H7 (cell line): ENCODE data around the gene RAMP1. TPM values are rescaled to one million over a fixed set of nuclear protein-coding genes. Genes with fewer than 3 reads are reported as not detected.

Experiments
- DNase-seq: peaks from one replicate; pipeline ENCODE4 v3.0.0; 2012
- H3K27me3 ChIP-seq: 2 replicates; pipeline ENCODE4 v1.6.0; 2011; ENCODE audit warnings: mild to moderate bottlenecking, low read length; ENCODE audit not compliant: control insufficient read depth, insufficient read depth
- H3K36me3 ChIP-seq: replicated peaks from 2 replicates; pipeline ENCODE4 v1.5.1; 2011; ENCODE audit warnings: low read length; ENCODE audit not compliant: control insufficient read depth, insufficient read depth
- H3K4me3 ChIP-seq: 2 replicates; pipeline ENCODE4 v1.5.1; 2011; ENCODE audit warnings: low read depth, mild to moderate bottlenecking, control low read depth, low read length, moderate library complexity; ENCODE audit not compliant: insufficient read depth
- total RNA-seq: library from RNA; depleted of rRNA; stranded (reverse); fragments of >200 nt; shearing (Covaris generic); gene quantifications from 2 replicates; pipeline ENCODE4 v1.2.3, GENCODE V29; 2014

The RAMP1 gene
- total RNA-seq, 1 experiment from 2014 or later: 0.17 TPM

DNA sequence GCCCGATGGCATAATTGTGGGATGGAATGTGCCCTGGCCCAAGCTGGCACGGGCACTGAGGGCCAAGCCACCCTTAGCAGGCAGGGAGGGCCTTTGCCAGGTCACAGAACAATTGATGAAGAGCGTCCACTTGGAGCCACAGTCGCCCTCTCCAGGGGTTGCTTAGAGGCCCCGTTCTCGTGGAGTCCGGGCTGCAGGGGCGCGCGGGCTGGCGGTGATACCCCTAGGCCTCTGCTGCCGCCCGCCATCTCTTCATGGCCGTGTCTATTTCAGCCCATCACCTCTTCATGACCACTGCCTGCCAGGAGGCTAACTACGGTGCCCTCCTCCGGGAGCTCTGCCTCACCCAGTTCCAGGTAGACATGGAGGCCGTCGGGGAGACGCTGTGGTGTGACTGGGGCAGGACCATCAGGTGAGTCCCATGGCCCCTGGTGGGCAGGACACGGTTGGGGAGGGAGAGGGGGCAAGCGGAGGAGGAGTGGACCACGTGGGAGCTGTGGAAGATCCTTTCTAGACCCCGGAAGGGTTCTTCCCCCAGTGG is 17.6 kb downstream of the RAMP1 start:
- H3K27me3 ChIP-seq: no peaks in the 10 kb centered on the region
- H3K4me3 ChIP-seq: no peak overlapping the region
- DNase-seq: peak; percentile 47
- H3K36me3 ChIP-seq: no peaks in the 10 kb centered on the region

DNA sequence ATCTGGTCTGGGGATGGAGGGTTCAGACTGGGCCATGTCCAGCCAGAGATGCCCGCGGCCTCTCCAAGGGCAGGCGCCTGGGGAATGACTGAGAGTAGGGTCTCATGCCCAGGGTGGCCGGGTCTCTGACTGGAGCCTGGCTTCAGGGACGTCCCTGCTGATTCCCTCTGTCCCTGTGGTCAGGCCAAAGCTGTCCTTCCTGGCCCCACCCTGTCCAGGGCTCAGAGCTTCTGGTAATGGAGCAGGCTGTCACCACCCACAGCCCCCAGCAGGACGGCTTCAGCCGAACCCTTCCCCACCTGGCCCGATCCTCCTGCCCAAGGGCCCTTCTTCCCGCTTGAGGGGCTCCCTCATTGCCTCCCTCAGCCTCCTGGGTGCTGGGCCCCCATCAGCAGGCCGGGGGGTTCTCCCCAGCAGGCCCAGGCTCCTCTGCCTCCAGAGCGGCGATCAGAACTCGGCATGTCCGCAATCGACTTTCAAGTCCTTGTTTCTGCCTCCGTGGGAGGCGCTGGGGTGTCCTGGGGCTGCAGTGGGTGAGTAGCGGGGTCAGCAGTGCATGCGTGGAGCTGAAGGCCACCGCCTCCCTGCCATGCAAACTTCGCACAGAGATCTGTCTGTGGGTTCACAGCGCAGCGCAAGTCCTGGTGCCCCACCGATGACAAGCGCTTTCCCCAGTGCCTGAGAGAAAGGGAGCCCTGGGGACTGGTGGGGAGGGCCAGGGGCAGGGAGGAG is 18.3 kb downstream of the RAMP1 start:
- no peak overlapping the region for H3K4me3 ChIP-seq
- peak; percentile 57 for DNase-seq
- H3K27me3 ChIP-seq: no peaks in the 10 kb centered on the region
- no peaks in the 10 kb centered on the region for H3K36me3 ChIP-seq

DNA sequence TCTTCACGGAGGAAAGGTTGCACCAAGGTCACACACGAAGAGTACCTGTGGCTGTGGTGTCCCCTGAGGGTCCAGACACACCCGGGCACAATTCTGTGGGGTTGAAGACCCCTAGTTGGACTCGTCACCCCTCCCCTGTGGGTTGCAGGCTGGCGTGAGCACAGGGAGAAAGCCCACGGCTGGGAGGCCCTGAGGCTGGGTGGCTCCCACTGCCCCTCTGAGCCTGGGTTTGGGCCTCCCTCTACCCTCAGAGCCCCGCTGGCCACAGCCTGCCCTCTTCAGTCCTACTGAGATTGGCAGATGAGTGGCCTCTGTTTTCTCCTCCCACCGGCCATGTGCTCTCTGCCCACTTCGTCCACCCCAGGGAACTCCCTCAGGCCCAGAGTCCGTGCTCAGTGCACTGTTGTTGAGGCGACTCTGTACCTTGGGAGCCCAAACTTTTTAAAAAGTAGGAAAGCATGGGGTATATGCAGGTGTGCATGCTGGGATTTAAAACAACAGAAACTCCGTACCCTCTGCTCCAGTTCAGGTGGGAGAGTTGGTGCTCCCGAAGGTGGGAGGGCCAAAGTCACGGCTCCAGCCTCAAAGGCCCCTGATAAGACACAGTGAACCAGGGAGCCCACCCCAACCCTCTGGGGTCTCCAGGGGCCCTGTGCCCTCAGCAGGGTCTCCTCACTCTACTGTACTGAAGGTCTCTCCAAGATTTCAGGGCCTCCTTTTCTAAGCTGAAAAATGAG is 19.1 kb downstream of the RAMP1 start:
- DNase-seq: peak; percentile 48
- Histone ChIP-seq H3K36me3 (no peaks in the 10 kb centered on the region), H3K27me3 (no peaks in the 10 kb centered on the region), H3K4me3 (no peak overlapping the region)

DNA sequence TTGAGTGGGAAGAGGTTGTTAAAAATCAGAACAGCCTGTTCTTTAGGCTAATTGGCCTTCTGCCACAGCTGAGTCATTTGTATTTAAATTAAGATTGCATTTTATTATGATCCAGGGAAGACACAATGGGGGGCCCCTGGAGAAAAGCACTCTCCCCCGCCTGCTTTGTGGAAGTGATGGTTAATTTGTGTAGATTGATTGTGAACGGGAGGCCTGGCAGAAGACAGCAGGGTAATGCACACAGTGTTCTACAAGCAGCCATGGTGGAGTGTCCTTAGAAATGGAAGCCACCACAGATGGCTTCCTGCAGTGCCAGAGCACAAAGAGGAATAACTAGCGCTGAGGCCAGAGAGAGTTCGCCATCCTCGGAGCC is 19.6 kb downstream of the RAMP1 start:
- no peaks in the 10 kb centered on the region for H3K36me3 ChIP-seq
- H3K4me3 ChIP-seq: no peak overlapping the region
- peak; percentile 47 for DNase-seq
- H3K27me3 ChIP-seq: no peaks in the 10 kb centered on the region

DNA sequence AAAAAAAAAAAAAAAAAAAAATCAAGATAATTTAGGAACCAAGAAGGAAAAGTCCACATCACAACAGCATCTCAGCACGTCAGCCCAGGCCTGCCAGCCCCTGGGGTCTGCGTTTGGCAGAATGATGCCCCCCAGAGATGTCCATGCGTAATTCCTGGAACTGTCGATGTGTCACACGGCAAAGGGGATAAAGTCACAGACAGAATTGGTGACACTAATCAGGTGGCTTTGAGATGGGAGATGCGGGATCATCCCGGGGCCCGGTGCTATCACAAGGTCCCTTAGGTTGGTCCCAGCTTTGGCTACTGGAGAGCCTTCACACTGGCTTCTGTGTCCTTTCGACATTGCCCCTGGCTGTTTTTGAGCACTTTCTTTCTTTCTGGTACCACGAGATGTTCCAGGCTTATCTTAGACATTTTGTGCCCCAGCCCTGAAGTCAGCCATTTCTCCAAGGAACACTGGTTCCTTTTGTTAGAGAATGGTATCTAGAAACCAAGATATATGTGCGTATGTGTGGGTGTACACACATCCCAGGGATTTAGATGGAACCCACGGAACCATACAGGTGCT is 20.7 kb downstream of the RAMP1 start:
- no peak for DNase-seq
- no peak overlapping the region for H3K4me3 ChIP-seq
- H3K27me3 ChIP-seq: no peaks in the 10 kb centered on the region
- H3K36me3 ChIP-seq: no peaks in the 10 kb centered on the region

DNA sequence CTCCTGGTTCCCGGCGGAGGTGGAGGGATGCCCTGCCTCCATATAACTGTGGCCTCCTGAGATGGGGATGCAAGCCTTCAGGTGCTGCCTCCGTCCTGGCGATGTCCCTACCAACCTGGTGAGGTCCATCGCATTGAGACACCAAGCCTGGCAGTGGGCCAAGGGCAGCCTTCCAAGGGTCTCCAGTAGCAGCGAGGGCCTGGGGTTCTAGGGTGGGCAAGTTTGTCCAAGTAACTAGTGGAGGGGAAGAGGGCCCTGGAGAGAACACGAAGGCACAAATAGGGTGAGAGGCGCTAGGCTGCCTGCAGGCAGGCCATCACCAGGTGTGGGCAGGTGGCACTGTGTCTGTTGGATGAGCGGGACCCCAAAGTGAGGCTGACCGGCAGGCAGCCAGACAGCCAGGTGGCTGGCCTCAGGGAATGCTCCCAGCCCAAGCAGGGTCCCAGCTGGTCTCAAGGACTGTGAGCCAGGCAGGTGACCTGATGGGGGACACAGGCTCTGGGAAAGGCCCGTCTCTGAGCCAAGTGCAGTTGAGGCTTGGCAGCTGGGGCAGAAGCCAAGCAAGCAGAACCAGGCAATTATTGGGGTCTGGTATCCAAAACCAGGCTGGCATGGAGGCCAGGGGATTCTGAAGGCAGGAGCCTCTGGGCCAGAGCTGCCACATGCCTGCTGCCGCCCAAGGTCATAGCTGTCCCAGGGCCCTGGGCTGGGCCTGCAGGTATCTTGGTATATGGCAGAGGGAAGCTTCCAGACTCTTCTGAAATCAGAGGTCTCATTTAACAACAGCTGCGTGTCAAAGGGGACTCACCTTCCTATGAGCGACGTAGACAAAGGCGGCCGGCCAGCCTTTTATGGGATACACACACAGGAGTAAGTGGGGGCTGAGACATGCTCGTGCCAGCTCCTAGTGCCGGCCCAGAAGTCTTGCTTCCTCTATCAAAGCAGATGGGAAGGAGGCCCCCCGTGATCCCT is 23.4 kb downstream of the RAMP1 start:
- Histone ChIP-seq H3K36me3 (no peaks in the 10 kb centered on the region), H3K27me3 (no peaks in the 10 kb centered on the region), H3K4me3 (no peak overlapping the region)
- no peak for DNase-seq

DNA sequence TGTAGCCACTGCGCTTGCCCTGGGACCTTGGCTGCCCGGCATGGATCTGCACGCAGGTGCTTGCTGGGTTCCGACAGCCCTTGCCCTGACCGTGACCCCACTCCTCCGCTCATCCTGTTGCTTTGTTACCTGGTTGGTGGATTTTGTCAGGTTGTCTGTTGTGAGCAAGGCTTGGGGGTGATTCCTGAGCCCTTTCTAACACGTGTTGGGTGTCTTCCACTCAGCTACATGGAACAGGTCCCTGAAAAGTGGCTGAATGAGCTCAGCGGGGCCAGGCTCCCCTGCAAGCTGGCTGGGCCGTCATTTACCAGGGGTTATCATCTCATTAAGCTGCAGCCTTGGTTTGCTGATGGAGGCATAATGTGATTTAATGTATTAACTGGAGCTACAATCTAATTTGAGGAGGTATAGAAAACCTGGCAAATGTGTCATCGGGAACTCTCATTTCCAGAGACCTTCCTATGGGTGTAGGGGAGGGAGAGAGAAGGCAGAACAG is 24.6 kb downstream of the RAMP1 start:
- Histone ChIP-seq H3K27me3 (no peaks in the 10 kb centered on the region), H3K4me3 (no peak overlapping the region), H3K36me3 (no peaks in the 10 kb centered on the region)
- DNase-seq: no peak

DNA sequence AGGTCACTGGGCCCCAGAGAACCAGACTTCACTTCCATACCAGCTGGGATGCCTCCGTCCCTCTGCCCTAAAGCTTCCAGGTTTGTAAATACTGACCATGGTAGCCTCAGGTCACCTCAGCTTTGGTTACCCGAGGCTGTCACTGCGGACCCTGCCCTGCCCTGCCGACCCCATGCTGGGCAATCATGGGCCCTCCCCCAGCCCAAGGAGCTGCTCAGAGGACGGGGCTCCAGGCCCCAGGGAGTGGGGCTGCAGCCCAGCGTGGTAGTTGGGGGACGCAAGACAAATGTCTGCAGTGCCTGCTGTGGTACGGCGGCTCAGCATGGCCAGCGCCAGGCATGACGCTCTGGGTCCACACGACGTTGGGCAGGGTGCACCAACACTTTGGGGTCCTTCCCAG is 25.3 kb downstream of the RAMP1 start:
- Histone ChIP-seq H3K27me3 (no peaks in the 10 kb centered on the region), H3K36me3 (no peaks in the 10 kb centered on the region), H3K4me3 (no peak overlapping the region)
- no peak for DNase-seq

DNA sequence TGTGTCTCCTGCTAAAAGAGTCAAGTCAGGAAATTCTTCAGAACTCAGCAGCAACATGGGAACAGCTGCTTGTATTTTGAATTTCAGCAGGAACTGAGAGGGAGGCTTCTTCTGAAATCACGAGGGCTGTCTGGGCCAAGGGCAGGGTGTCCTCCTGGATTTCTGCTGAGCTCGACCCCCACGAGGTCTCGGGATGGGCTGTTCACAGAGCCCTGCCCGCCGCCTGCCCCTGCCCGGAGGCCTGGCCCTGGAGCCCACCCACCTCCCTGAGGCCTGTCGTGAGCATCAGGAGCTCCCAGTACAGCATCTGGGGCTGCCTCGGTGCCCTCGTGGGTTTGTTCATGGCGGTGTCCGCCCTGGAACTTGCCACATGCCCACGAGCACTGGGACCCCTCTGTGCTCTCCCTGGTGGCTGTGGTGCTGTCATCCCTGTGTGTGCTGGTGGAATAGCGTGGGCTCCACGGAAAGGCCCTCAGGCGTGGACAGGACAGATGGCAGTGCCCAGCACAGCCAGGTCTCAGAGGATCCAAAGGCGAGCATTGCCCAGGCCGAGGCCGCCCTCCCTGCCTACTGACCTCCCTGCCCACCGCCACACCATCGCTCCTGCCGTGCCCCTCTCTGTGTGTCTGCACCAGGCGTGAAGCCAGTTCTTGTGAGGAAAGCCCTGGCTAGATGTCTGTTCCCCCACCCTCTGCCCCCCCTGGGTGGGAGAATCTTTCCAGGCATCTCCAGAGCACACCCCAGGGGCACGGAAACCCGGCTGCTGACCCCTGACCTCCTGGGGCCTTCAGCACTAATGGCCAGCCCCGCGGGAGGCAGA is 25.9 kb downstream of the RAMP1 start:
- no peak for DNase-seq
- H3K4me3 ChIP-seq: no peak overlapping the region
- no peaks in the 10 kb centered on the region for H3K27me3 ChIP-seq
- no peaks in the 10 kb centered on the region for H3K36me3 ChIP-seq

DNA sequence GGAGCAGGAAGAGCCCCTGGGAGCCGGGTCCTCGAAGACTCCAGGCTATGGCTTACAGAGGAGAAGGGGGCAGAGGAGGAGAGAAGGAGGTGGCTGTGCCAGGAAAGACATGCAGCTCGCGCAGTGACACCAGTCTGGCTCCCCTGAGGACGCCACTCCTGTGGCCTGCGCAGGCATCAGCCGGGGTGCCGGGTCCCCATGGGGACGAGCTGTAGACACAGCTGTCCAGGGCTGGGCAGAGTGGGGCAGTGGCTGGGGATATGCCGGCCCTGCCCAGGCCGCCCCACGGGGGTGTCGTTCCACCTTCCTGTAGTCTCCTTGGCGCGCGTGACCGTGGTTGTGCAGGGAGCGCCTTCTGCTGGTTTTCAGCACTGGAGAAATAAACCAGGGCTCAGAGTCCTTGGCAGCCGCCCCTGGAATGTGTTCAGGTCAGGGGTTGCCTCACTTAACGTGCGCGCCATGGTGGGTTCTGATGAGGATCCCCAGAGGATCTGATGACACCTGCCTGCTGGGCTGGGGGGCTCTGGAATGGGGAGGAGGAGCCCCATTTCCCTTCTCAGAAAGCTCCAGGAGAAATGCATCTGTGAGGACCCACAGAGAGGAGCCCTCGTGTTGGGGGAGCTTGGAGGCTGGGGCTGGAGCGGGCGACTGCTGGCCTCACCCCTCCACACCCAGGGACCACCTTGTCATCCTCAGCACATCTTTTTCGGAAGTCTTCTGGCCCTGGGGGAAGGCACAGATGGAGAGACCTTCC is 26.7 kb downstream of the RAMP1 start:
- no peaks in the 10 kb centered on the region for H3K36me3 ChIP-seq

DNA sequence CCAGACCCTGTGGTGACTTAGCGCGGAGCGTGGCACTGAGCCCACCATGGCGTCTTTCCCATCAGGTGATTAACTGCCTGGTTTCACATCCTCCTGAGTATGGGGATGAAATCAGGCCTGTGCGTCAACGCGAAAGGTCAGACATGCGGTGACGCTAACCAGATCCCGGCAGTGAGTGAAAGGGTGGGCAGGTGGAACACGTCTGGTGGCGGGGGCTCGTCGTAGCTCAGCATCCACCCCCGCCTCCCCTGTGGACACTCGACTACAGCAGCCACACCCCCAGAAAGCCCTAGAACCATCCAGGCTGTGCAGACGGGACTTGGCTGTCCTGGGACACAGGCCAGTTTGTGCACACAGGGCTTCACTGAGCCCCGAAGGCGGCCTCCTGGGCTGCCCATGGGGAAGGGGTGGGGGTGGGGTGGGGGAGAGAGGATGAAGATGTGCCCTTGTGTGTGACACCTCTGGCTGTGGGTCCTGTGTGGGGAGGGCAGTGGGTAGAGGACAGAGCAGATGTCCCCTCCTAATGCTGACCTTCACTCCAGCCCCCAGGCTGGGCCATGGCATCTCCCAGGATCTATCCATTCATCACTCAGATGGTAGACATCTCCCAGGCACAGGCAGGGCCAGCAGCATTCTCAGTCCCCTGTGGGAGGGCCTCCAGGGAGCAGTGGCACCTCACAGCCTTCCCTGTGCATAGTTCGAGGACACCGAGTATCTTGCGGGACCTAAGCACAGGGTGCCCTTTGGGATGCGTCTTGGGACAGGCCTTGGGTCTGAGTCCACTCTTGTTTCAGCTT is 27.5 kb downstream of the RAMP1 start:
- Histone ChIP-seq H3K4me3 (no peak overlapping the region), H3K36me3 (no peaks in the 10 kb centered on the region), H3K27me3 (no peaks in the 10 kb centered on the region)
- DNase-seq: no peak

More for the DNA sequence above, 26.7 kb downstream of the RAMP1 start:
- Histone ChIP-seq H3K4me3 (no peak overlapping the region), H3K27me3 (no peaks in the 10 kb centered on the region)
- DNase-seq: no peak

DNA sequence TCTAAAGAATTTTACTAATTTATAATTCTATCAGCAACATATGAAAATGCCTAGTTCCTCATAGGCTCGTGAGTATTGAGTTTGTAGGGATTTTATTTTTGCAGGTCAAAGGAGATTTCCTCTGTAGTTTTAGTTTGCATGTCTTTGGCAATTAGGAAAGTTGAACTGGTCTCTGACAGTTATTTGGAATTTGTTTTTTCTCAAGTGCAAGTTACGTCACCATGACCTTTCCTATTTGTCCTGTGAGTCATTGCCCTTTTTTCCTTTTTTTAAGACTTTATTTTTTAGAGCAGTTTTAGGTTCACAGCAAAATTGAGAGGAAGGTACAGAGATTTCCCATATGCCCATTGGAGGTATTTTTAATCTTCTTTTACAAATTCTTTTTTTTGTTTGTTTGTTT is 29.0 kb downstream of the RAMP1 start:
- no peaks in the 10 kb centered on the region for H3K36me3 ChIP-seq
- H3K27me3 ChIP-seq: no peaks in the 10 kb centered on the region
- no peak for DNase-seq
- H3K4me3 ChIP-seq: no peak overlapping the region
